Nephron progenitor cell (in vitro differentiated cells): Measurements from ENCODE around the gene CDH4.

Source experiments
- DNase-seq: peaks from one replicate; pipeline ENCODE4 v3.0.0; 2021
- H3K27ac Mint-ChIP-seq: 2 replicates; pipeline ENCODE4 v1.8.0; 2021; ENCODE audit warnings: mild to moderate bottlenecking, moderate library complexity, mixed read lengths
- H3K27me3 Mint-ChIP-seq: 2 replicates; pipeline ENCODE4 v1.8.0; 2021; ENCODE audit warnings: mild to moderate bottlenecking, low read depth, mixed read lengths; ENCODE audit not compliant: poor library complexity
- H3K36me3 Mint-ChIP-seq: 2 replicates; pipeline ENCODE4 v1.8.0; 2021; ENCODE audit warnings: low read depth, mixed read lengths
- H3K4me1 Mint-ChIP-seq: 2 replicates; pipeline ENCODE4 v1.8.0; 2021; ENCODE audit warnings: mixed read lengths
- H3K4me3 Mint-ChIP-seq: 2 replicates; pipeline ENCODE4 v1.8.0; 2021; ENCODE audit warnings: mild to moderate bottlenecking, moderate library complexity, mixed read lengths
- H3K9me3 Mint-ChIP-seq: 2 replicates; pipeline ENCODE4 v1.8.0; 2021; ENCODE audit warnings: mild to moderate bottlenecking, moderate library complexity, mixed read lengths
- TF ChIP-seq, protein P1 (sequence below): fragments of 200-600 bp; sonication (generic); IDR thresholded peaks from 2 replicates; pipeline ENCODE4 v1.5.0; 2021; ENCODE audit warnings: antibody characterized with exemption

Gene CDH4

GRCh38 chr20:61923371-61924166 lies 671.5 kb downstream of the CDH4 start:
- DNase-seq, result no peak
- Mint-ChIP-seq H3K36me3 (no peaks in the 10 kb centered on the region), H3K4me3 (no peak overlapping the region), H3K27ac (peak overlapping the region; percentile 19), H3K27me3 (peaks cover 11% of the 10 kb centered on the region), H3K4me1 (peaks cover 24% of the 10 kb centered on the region), H3K9me3 (no peaks in the 10 kb centered on the region)
- TF ChIP-seq, protein P1, sequence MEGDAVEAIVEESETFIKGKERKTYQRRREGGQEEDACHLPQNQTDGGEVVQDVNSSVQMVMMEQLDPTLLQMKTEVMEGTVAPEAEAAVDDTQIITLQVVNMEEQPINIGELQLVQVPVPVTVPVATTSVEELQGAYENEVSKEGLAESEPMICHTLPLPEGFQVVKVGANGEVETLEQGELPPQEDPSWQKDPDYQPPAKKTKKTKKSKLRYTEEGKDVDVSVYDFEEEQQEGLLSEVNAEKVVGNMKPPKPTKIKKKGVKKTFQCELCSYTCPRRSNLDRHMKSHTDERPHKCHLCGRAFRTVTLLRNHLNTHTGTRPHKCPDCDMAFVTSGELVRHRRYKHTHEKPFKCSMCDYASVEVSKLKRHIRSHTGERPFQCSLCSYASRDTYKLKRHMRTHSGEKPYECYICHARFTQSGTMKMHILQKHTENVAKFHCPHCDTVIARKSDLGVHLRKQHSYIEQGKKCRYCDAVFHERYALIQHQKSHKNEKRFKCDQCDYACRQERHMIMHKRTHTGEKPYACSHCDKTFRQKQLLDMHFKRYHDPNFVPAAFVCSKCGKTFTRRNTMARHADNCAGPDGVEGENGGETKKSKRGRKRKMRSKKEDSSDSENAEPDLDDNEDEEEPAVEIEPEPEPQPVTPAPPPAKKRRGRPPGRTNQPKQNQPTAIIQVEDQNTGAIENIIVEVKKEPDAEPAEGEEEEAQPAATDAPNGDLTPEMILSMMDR, result no peak

DNA sequence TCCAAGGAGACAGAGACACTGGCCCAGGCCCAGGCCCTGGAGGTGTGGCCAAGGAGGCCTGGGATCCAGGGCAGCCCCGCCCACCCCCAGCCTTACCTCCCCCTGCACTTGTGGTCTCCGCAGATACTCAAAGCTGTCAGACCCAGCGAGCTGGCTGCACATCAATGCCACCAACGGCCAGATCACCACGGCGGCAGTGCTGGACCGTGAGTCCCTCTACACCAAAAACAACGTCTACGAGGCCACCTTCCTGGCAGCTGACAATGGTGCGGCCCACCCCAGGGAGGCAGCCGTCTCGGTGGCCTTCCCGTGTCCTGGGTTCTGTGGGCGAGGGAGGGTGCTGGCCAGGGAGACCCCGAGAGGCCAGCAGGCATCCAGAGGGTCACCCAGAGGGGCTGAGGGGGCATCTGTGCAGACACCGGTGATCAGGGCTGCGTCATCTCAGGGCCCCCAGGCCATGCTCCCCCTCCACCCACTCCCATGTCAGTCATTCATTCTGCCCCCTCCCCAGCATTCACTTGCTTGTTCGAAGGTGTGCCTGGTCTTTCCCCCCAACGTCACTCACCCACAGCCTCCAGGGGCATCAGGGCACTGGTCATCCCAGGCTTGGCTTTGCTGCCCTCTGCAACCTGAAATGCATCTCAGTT lies 672.3 kb downstream of the CDH4 start:
- Mint-ChIP-seq H3K4me1 (peaks cover 24% of the 10 kb centered on the region), H3K4me3 (no peak overlapping the region), H3K36me3 (no peaks in the 10 kb centered on the region), H3K27me3 (peaks cover 11% of the 10 kb centered on the region), H3K27ac (no peak overlapping the region), H3K9me3 (no peaks in the 10 kb centered on the region)
- DNase-seq, result no peak
- TF ChIP-seq, protein P1, result no peak

DNA sequence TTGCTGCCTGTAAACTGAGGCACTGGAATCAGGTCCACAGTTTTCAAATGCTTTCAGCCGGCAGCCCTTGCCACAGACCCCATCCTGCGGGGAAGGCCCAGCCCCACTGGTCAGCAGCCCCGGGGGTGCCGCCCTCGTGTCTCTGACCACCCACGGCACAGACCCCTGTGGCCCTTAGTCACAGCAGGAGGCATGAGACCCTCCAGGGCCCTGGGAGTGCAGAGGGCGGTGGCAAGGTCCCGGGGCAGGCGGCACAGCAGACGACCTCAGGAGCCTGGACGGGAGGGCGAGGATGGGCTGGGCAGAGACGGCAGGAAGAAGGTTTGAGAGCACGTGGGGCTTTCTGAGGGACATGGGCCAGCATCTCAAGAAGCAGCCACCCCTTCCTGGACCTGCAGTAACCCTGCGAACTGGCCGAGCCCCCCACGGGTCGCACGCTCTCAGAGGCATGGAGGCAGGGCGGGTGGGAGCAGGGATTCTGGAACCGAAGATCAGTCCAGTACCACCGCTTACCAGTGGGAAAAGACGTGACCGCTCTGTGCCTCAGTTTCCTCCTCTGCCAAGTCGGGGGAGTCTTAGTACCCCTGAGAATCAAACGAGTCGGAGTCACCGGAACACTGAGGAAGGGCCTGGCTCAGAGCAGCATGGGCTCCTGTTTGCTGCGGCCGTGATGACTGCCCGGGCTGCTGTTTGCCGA lies 672.9 kb downstream of the CDH4 start:
- peaks cover 24% of the 10 kb centered on the region for H3K4me1 Mint-ChIP-seq
- no peaks in the 10 kb centered on the region for H3K36me3 Mint-ChIP-seq
- peaks cover 11% of the 10 kb centered on the region for H3K27me3 Mint-ChIP-seq
- no peak overlapping the region for H3K4me3 Mint-ChIP-seq
- TF ChIP-seq, protein P1, result no peak
- no peaks in the 10 kb centered on the region for H3K9me3 Mint-ChIP-seq
- no peak for DNase-seq
- no peak overlapping the region for H3K27ac Mint-ChIP-seq

DNA sequence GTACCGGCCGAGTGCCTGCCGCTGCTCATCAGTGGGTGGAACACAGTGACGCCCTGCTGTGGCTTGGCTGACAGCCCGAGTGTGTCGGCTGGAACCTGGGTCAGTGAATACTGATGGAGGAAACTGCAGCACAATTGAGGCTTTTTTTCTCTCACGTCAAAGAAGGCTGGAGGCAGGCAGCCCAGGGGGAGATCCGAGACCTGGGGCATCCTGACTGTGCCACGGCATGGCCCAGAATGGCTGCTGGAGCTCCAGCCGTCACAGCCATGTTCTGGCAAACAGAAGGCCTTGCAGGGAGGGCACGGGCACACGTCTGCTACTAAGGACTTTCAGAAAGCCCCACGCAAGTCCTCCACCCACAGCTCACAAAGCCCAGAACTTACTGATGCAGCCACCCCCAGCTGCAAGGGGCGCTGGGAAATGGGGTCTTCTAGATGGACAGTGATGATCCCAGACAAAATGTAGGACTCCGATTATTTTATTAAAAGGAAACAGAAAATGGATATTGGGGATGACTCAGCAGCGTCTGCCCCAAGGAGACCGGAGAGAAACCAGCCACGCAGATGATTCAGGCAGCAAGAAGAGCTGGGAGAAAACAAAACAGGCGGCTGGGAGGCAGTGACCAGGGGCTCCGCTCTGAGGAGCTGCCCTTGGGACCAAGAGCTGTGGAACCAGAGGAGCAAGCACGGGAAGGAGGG lies 673.6 kb downstream of the CDH4 start:
- Mint-ChIP-seq H3K9me3 (no peaks in the 10 kb centered on the region), H3K4me1 (peaks cover 22% of the 10 kb centered on the region), H3K27ac (no peak overlapping the region), H3K4me3 (no peak overlapping the region), H3K27me3 (peaks cover 11% of the 10 kb centered on the region), H3K36me3 (no peaks in the 10 kb centered on the region)
- DNase-seq, result no peak
- TF ChIP-seq, protein P1, result no peak

DNA sequence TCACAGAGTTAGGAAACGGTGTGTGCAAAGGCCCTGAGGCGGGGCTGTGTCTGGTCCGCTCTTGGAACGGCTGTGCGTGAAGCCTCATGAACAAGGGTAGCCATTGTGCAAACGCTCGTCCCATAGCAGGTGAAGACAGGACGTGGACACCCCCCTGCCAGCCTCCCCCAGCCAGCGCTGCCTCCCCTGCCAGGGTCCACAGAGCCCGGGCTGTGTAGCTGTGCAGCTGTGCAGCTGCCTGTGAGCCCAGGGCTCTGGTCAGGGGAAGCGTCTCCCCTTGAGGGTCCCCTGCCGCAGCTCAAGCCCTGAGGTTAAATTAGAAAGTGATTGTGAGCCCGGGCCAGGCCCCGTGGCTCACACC lies 674.2 kb downstream of the CDH4 start:
- Mint-ChIP-seq H3K27me3 (peaks cover 11% of the 10 kb centered on the region), H3K27ac (no peak overlapping the region), H3K36me3 (no peaks in the 10 kb centered on the region), H3K4me1 (peaks cover 19% of the 10 kb centered on the region), H3K9me3 (no peaks in the 10 kb centered on the region), H3K4me3 (no peak overlapping the region)
- no peak for DNase-seq
- TF ChIP-seq, protein P1, result no peak
